Upper lobe of left lung (tissue), 4 donors: ENCODE measurements around the gene TCEAL7.

Experiments used
- CTCF ChIP-seq, 6 experiments: fragments of 450-650 bp in 4 of 6; fragments of 200-600 bp in 2 of 6; sonication (generic) in 2 of 6; IDR thresholded peaks; one replicate each; pipeline ENCODE4 v1.5.1; 2016 to 2019; ENCODE audit warnings: antibody characterized with exemption in 6 of 6
- POLR2A ChIP-seq, 4 donors: fragments of 450-650 bp; IDR thresholded peaks; one replicate each; pipeline ENCODE4 v1.5.1; 2016 to 2017; ENCODE audit warnings: antibody characterized with exemption in 4 of 4, mild to moderate bottlenecking in 2 of 4

DNA sequence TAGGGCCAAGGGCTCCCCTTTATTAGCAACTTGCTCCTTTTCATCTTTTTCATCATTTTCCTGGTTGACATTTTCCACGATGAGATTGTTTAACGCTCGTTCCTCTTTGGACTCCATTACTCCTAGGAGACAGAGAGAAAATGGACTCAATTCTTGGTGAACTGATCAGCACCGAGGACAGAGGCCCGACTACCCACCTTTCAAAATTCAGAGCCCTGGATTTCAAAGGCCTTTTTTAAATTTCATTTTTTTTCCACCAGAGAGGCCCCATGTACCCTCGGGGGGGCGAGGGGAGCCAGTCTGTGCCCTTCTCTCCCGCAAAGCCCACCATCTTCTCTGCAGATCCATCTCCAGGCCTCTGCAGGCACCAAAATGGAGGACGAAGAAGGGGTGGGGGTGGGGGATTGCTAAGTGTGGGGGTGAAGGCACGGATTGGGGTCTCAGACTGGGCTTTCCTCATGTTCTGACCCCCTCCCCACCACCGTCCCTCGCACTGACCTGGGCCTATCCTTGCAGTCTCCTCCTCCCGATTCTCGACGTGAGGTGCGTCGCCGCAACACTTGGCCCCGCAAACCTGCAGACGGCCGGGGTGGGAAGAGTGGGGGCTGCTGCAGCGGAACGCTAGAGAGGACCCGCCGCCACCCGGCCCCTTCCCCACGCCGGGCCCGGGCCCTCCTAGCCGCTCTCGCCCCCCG is 20.0 kb upstream of the TCEAL7 start:
- TF ChIP-seq CTCF (IDR thresholded peaks at IDR 0.05), result no peak
- no peak for TF ChIP-seq POLR2A (IDR thresholded peaks at IDR 0.05)
